CD4-positive, alpha-beta T cell (primary cell): ENCODE data around the gene APBA2. TPM values are rescaled to one million over a fixed set of nuclear protein-coding genes. Genes with fewer than 3 reads are reported as not detected.

Experiments
- ATAC-seq: fragments of 200-7000 bp; cut with Tn5 transposase; one replicate; pipeline ENCODE4 v1.10.0; 2022; ENCODE audit warnings: mild to moderate bottlenecking; ENCODE audit not compliant: poor library complexity
- CTCF ChIA-PET: fragments of 350-600 bp; sonication (Branson Sonifier 250); formaldehyde crosslinking; loops from one replicate; lab custom pipeline; 2021; ENCODE audit warnings: antibody characterized with exemption, inconsistent platforms; lab: Charles Lee
- POLR2A ChIA-PET: fragments of 350-600 bp; sonication (Branson Sonifier 250); formaldehyde crosslinking; loops from one replicate; lab custom pipeline; 2021; ENCODE audit warnings: antibody characterized with exemption, inconsistent platforms; lab: Charles Lee
- DNase-seq, 14 experiments: peaks; one replicate each; pipeline ENCODE4 v3.0.0-alpha.2; 2013 to 2020; ENCODE audit warnings: mixed read lengths in 2 of 14
- H3K27ac ChIP-seq, 2 donors: one replicate each; pipeline versions ENCODE4 v1.5.1 to v1.7.0; 2013; ENCODE audit warnings: low read length in 2 of 2, low read depth in 1 of 2, mild to moderate bottlenecking in 1 of 2
- H3K27me3 ChIP-seq, 2 experiments: 1 replicate in 1 of 2; 2 replicates in 1 of 2; pipeline versions ENCODE4 v1.6.1 to v1.7.0; 2013; ENCODE audit warnings: low read length in 2 of 2, control low read depth in 1 of 2, mild to moderate bottlenecking in 1 of 2, moderate library complexity in 1 of 2; ENCODE audit not compliant: insufficient read depth in 2 of 2, control insufficient read depth in 1 of 2
- H3K36me3 ChIP-seq: one replicate; pipeline ENCODE4 v1.6.1; 2013; ENCODE audit warnings: low read length, control low read depth; ENCODE audit not compliant: insufficient read depth
- H3K4me1 ChIP-seq: one replicate; pipeline ENCODE4 v1.6.1; 2013; ENCODE audit warnings: low read length, control low read depth; ENCODE audit not compliant: insufficient read depth
- H3K4me3 ChIP-seq: one replicate; pipeline ENCODE4 v1.5.1; 2013; ENCODE audit warnings: mild to moderate bottlenecking, low read length, moderate library complexity
- H3K9me3 ChIP-seq, 2 experiments: 1 replicate in 1 of 2; 2 replicates in 1 of 2; pipeline versions ENCODE4 v1.6.1 to v1.7.0; 2013; ENCODE audit warnings: low read length in 2 of 2, mild to moderate bottlenecking in 2 of 2, control low read depth in 1 of 2, moderate library complexity in 1 of 2; ENCODE audit not compliant: control insufficient read depth in 1 of 2, insufficient read depth in 1 of 2
- H3K27ac Mint-ChIP-seq: one replicate; pipeline ENCODE4 v1.8.0; 2020; ENCODE audit warnings: mixed read lengths
- H3K27me3 Mint-ChIP-seq: one replicate; pipeline ENCODE4 v1.8.0; 2021; ENCODE audit warnings: mixed read lengths
- H3K36me3 Mint-ChIP-seq: one replicate; pipeline ENCODE4 v1.8.0; 2021; ENCODE audit warnings: low read depth, mixed read lengths
- H3K4me1 Mint-ChIP-seq: one replicate; pipeline ENCODE4 v1.8.0; 2021; ENCODE audit warnings: low read depth, mixed read lengths
- H3K4me3 Mint-ChIP-seq: one replicate; pipeline ENCODE4 v1.8.0; 2020; ENCODE audit warnings: mild to moderate bottlenecking, mixed read lengths
- H3K9me3 Mint-ChIP-seq: one replicate; pipeline ENCODE4 v1.8.0; 2020; ENCODE audit warnings: mixed read lengths
- intact Hi-C, 2 experiments: fragments of 100-400 bp; cut with DNase I in 1 of 2; cut with micrococcal nuclease in 1 of 2; formaldehyde crosslinking; loops; one replicate each; pipeline versions ENCODE4 v1.15.1 to v1.9.0; 2023 to 2025; cut with DNase I, micrococcal nuclease
- total RNA-seq, 174 experiments: library from RNA in 2 of 174; stranded (reverse) in 2 of 174; gene quantifications; one replicate each; pipeline ENCODE4 v1.2.3 and lab custom pipeline; 2021 to 2026
- TF ChIP-seq, protein P1 (sequence below): fragments of 200-600 bp; IDR thresholded peaks from one replicate; pipeline ENCODE4 v1.8.0; 2022; ENCODE audit warnings: antibody characterized with exemption, mild to moderate bottlenecking

Gene APBA2
- total RNA-seq, 2 experiments from 2014 or later = 123 to 126 TPM

DNA sequence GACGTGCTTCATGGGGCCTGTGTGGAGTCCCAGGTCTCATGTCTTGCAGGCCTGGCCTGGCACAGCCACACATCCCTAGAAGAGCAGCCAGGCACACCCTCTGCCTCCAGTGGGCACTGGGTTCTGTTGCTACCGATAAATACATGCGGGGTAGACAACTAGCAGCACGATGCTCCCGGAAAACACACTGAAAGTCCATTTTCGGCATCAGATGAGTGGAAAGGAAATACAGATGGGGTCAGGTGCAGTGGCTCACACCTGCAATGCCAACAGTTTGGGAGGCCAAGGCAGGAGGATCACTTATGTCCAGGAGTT lies 218.7 kb downstream of the APBA2 start:
- Histone ChIP-seq H3K27me3 (no peaks in the 10 kb centered on the region), H3K27ac (no peak overlapping the region), H3K9me3 (no peaks in the 10 kb centered on the region), H3K36me3 (peaks cover 48% of the 10 kb centered on the region), H3K4me3 (no peak overlapping the region), H3K4me1 (peaks cover 3% of the 10 kb centered on the region)
- DNase-seq (peak in 1 of 14 experiments; percentile 1), ATAC-seq (no peak)
- peaks cover 59% of the 10 kb centered on the region for H3K36me3 Mint-ChIP-seq
- intact Hi-C loops = loop anchor here in 1 of 2 experiments (5.0 kb wide), 1 partner anchor 158 kb away; no protein-coding TSS in a partner anchor
- no peak overlapping the region for H3K27ac Mint-ChIP-seq
- POLR2A ChIA-PET = no interaction called here
- TF ChIP-seq, protein P1, sequence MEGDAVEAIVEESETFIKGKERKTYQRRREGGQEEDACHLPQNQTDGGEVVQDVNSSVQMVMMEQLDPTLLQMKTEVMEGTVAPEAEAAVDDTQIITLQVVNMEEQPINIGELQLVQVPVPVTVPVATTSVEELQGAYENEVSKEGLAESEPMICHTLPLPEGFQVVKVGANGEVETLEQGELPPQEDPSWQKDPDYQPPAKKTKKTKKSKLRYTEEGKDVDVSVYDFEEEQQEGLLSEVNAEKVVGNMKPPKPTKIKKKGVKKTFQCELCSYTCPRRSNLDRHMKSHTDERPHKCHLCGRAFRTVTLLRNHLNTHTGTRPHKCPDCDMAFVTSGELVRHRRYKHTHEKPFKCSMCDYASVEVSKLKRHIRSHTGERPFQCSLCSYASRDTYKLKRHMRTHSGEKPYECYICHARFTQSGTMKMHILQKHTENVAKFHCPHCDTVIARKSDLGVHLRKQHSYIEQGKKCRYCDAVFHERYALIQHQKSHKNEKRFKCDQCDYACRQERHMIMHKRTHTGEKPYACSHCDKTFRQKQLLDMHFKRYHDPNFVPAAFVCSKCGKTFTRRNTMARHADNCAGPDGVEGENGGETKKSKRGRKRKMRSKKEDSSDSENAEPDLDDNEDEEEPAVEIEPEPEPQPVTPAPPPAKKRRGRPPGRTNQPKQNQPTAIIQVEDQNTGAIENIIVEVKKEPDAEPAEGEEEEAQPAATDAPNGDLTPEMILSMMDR = no peak
- no peak overlapping the region for H3K4me3 Mint-ChIP-seq
- H3K9me3 Mint-ChIP-seq = no peaks in the 10 kb centered on the region
- CTCF ChIA-PET = interaction anchor here (1.1 kb wide), 1 partner anchor 231 kb away, joined by 3 read pairs; no protein-coding TSS in a partner anchor
- peaks cover 11% of the 10 kb centered on the region for H3K4me1 Mint-ChIP-seq
- H3K27me3 Mint-ChIP-seq = no peaks in the 10 kb centered on the region

GRCh38 chr15:29105151-29105854 lies 219.5 kb downstream of the APBA2 start:
- DNase-seq = peak in 1 of 14 experiments; percentile 1
- TF ChIP-seq, protein P1 = no peak
- H3K9me3 ChIP-seq = no peaks in the 10 kb centered on the region
- Mint-ChIP-seq H3K27me3 (no peaks in the 10 kb centered on the region), H3K9me3 (no peaks in the 10 kb centered on the region), H3K4me1 (peaks cover 11% of the 10 kb centered on the region), H3K4me3 (no peak overlapping the region), H3K27ac (no peak overlapping the region), H3K36me3 (peaks cover 52% of the 10 kb centered on the region)
- H3K27ac ChIP-seq = no peak overlapping the region
- CTCF ChIA-PET = interaction anchor here (0.6 kb wide), 1 partner anchor 228 kb away, joined by 3 read pairs; no protein-coding TSS in a partner anchor
- H3K4me1 ChIP-seq = peaks cover 3% of the 10 kb centered on the region
- no peak overlapping the region for H3K4me3 ChIP-seq
- H3K27me3 ChIP-seq = no peaks in the 10 kb centered on the region
- intact Hi-C loops = no loop called here
- H3K36me3 ChIP-seq = peaks cover 48% of the 10 kb centered on the region
- POLR2A ChIA-PET = no interaction called here
- no peak for ATAC-seq

GRCh38 chr15:29106116-29106515 lies 220.3 kb downstream of the APBA2 start:
- CTCF ChIA-PET = no interaction called here
- Histone ChIP-seq H3K36me3 (peaks cover 48% of the 10 kb centered on the region), H3K27me3 (no peaks in the 10 kb centered on the region), H3K4me3 (no peak overlapping the region), H3K27ac (no peak overlapping the region), H3K9me3 (no peaks in the 10 kb centered on the region), H3K4me1 (peaks cover 3% of the 10 kb centered on the region)
- TF ChIP-seq, protein P1 = no peak
- Mint-ChIP-seq H3K36me3 (peaks cover 44% of the 10 kb centered on the region), H3K9me3 (no peaks in the 10 kb centered on the region), H3K27me3 (no peaks in the 10 kb centered on the region), H3K4me3 (no peak overlapping the region), H3K27ac (no peak overlapping the region), H3K4me1 (peaks cover 11% of the 10 kb centered on the region)
- ATAC-seq (no peak), DNase-seq (no peak)
- intact Hi-C loops = no loop called here
- POLR2A ChIA-PET = no interaction called here
